ENCODE data around the gene FHIT. TPM values are rescaled to one million over a fixed set of nuclear protein-coding genes. Genes with fewer than 3 reads are reported as not detected.

FHIT gene
- total RNA-seq, 2 donors from 2014 or later: 10.4 to 15.8 TPM

DNA sequence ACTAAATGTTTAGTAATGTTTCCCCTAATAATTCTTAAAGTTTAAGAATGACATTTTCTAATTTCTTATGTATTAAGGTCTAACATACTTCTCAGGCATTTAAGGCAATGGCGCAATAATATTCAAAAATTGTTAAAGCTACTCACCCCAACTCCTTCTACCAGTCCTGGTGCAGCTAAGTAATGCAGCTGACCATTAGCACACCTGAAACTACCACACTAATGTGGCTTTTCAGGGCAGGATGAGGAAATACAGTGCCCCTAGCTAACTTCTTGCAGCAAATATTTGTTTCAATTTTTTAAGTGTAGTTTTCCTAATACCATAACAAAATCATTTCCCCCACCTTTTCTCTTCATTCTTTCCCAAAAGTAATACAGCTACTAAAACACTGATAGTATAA is 827.7 kb downstream of the FHIT start:
- no peak overlapping the region for H3K4me3 ChIP-seq
- intact Hi-C loops (cut with DNase I): no loop called here
- H3K9me3 ChIP-seq: no peaks in the 10 kb centered on the region
- H3K4me1 ChIP-seq: peaks cover 10% of the 10 kb centered on the region
- 96 to 97% methylated on average over 1 of the region's 1 CpG for WGBS, 2 donors
- H3K27me3 ChIP-seq: no peaks in the 10 kb centered on the region
- no peak overlapping the region for H3K27ac ChIP-seq
- DNase-seq (no peak), ATAC-seq (no peak)
- TF ChIP-seq POLR2A (IDR thresholded peaks at IDR 0.05): no peak
- TF ChIP-seq, protein P1, sequence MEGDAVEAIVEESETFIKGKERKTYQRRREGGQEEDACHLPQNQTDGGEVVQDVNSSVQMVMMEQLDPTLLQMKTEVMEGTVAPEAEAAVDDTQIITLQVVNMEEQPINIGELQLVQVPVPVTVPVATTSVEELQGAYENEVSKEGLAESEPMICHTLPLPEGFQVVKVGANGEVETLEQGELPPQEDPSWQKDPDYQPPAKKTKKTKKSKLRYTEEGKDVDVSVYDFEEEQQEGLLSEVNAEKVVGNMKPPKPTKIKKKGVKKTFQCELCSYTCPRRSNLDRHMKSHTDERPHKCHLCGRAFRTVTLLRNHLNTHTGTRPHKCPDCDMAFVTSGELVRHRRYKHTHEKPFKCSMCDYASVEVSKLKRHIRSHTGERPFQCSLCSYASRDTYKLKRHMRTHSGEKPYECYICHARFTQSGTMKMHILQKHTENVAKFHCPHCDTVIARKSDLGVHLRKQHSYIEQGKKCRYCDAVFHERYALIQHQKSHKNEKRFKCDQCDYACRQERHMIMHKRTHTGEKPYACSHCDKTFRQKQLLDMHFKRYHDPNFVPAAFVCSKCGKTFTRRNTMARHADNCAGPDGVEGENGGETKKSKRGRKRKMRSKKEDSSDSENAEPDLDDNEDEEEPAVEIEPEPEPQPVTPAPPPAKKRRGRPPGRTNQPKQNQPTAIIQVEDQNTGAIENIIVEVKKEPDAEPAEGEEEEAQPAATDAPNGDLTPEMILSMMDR (IDR thresholded peaks at IDR 0.05): no peak
- no peaks in the 10 kb centered on the region for H3K36me3 ChIP-seq (replicated peaks in 1 of 2; ENCODE audit: insufficient read depth in 1 of 2, low read depth in 2 of 2)

- TF ChIP-seq POLR2A (IDR thresholded peaks at IDR 0.05): no peak
- TF ChIP-seq, protein P1 (IDR thresholded peaks at IDR 0.05): no peak
- Histone ChIP-seq H3K4me1 (peaks cover 10% of the 10 kb centered on the region), H3K27ac (no peak overlapping the region), H3K27me3 (no peaks in the 10 kb centered on the region), H3K4me3 (no peak overlapping the region), H3K36me3 (replicated peaks in 1 of 2; ENCODE audit: insufficient read depth in 1 of 2, low read depth in 2 of 2) (no peaks in the 10 kb centered on the region), H3K9me3 (no peaks in the 10 kb centered on the region)
- DNase-seq (peak in 1 of 4 donors; percentile 7), ATAC-seq (no peak)
- intact Hi-C loops (cut with DNase I): no loop called here
- WGBS, 2 donors: 31 to 52% methylated on average over 3 of the region's 3 CpGs
Measured at GRCh38 chr3:60421749-60422446, 829.4 kb downstream of the FHIT start.

DNA sequence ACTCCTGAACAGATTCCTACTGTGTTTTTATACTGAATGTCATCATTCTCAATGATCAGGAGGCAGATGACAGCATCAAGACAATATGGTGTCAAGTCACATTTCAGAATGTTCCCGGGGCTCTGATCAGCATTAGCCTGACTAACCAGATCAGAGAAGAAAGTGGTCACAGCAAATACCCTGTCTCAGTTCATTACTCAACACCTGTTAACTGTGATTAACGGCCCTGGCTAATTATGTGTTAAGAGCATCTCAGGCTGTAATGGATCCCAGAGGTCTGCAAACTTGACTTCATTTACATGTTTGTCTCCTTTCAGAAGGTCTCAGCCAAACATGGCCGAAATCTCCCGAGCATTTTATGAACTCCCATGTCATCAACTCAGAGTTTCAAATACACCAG is 833.7 kb downstream of the FHIT start:
- Histone ChIP-seq H3K27me3 (no peaks in the 10 kb centered on the region), H3K36me3 (replicated peaks in 1 of 2; ENCODE audit: insufficient read depth in 1 of 2, low read depth in 2 of 2) (no peaks in the 10 kb centered on the region), H3K4me1 (peaks cover 10% of the 10 kb centered on the region), H3K9me3 (no peaks in the 10 kb centered on the region), H3K27ac (no peak overlapping the region), H3K4me3 (no peak overlapping the region)
- TF ChIP-seq, protein P1 (IDR thresholded peaks at IDR 0.05): no peak
- no peak for TF ChIP-seq POLR2A (IDR thresholded peaks at IDR 0.05)
- ATAC-seq (no peak), DNase-seq (no peak)
- intact Hi-C loops (cut with DNase I): no loop called here
- WGBS, 2 donors: 73 to 80% methylated on average over 4 of the region's 4 CpGs

GRCh38 chr3:60414011-60414410 is 837.2 kb downstream of the FHIT start:
- DNase-seq (no peak), ATAC-seq (no peak)
- no peaks in the 10 kb centered on the region for H3K9me3 ChIP-seq
- H3K4me3 ChIP-seq: no peak overlapping the region
- H3K4me1 ChIP-seq: no peaks in the 10 kb centered on the region
- no peaks in the 10 kb centered on the region for H3K36me3 ChIP-seq (replicated peaks in 1 of 2; ENCODE audit: insufficient read depth in 1 of 2, low read depth in 2 of 2)
- no peaks in the 10 kb centered on the region for H3K27me3 ChIP-seq
- intact Hi-C loops (cut with DNase I): no loop called here
- no peak for TF ChIP-seq POLR2A (IDR thresholded peaks at IDR 0.05)
- TF ChIP-seq, protein P1 (IDR thresholded peaks at IDR 0.05): no peak
- WGBS, 2 donors: 91 to 92% methylated on average over 4 of the region's 4 CpGs
- no peak overlapping the region for H3K27ac ChIP-seq

DNA sequence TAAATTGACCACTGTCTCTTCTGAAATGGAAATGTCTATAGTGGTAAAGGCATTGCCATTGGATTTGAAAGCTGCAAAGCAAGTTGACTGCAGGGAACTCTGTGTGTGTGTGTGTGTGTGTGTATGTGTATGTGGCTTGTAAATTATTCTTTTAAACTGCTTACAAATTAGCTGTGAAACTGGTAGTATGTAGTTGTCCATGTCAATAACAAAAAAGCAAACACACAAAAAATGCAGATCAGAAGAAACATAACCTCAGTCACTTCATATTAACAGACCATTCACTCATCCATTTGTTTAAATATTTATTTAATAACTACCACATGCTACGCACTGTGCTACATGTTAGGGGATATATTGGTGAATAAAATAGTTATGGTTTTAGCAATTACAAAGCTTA is 837.7 kb downstream of the FHIT start:
- Histone ChIP-seq H3K36me3 (replicated peaks in 1 of 2; ENCODE audit: insufficient read depth in 1 of 2, low read depth in 2 of 2) (no peaks in the 10 kb centered on the region), H3K4me1 (no peaks in the 10 kb centered on the region), H3K9me3 (no peaks in the 10 kb centered on the region), H3K27me3 (no peaks in the 10 kb centered on the region), H3K4me3 (no peak overlapping the region), H3K27ac (no peak overlapping the region)
- WGBS, 2 donors: 91 to 93% methylated on average over 1 of the region's 1 CpG
- no peak for DNase-seq
- ATAC-seq: no peak
- no peak for TF ChIP-seq POLR2A (IDR thresholded peaks at IDR 0.05)
- TF ChIP-seq, protein P1 (IDR thresholded peaks at IDR 0.05): no peak
- intact Hi-C loops (cut with DNase I): no loop called here
